K562 (cell line): ENCODE data around the gene REEP2. TPM values are rescaled to one million over a fixed set of nuclear protein-coding genes. Genes with fewer than 3 reads are reported as not detected.

ENCODE experiments used
- ADNP ChIP-seq: fragments of 200-800 bp; sonication (Bioruptor generic); IDR thresholded peaks from 2 replicates; pipeline ENCODE4 v1.6.1; 2016; ENCODE audit warnings: missing genetic modification characterization, missing compliant biosample characterization
- ATF4 ChIP-seq: fragments of 450-650 bp; formaldehyde crosslinking; IDR thresholded peaks from 2 replicates; pipeline ENCODE4 v1.4.0; 2022; ENCODE audit warnings: mild to moderate bottlenecking, moderate library complexity
- BHLHE40 ChIP-seq: IDR thresholded peaks from 2 replicates; pipeline ENCODE4 v1.6.1; 2011; ENCODE audit warnings: low read length, improper control_type of control experiment
- CREB3 ChIP-seq: fragments of 450-650 bp; conservative IDR thresholded peaks from 2 replicates; pipeline ENCODE4 v1.6.1; 2016; ENCODE audit warnings: missing genetic modification characterization, low read depth, mild to moderate bottlenecking, missing compliant biosample characterization, moderate library complexity
- CREB3L1 ChIP-seq: fragments of 450-650 bp; IDR thresholded peaks from 2 replicates; pipeline ENCODE4 v1.6.1; 2014; ENCODE audit warnings: low read depth, mild to moderate bottlenecking, moderate library complexity, borderline replicate concordance
- CTBP1 ChIP-seq: fragments of 450-650 bp; IDR thresholded peaks from 2 replicates; pipeline ENCODE4 v1.6.1; 2016; ENCODE audit warnings: borderline replicate concordance
- ELF4 ChIP-seq: fragments of 450-650 bp; formaldehyde crosslinking; IDR thresholded peaks from 2 replicates; pipeline ENCODE4 v1.4.0; 2022; ENCODE audit warnings: missing genetic modification characterization
- ETV6 ChIP-seq, 3 experiments: fragments of 150-350 bp in 1 of 3; sonication (generic) in 1 of 3; formaldehyde crosslinking in 1 of 3; IDR thresholded peaks; 2 replicates each; pipeline versions ENCODE4 v1.6.1 to v1.8.0; 2014 to 2022; ENCODE audit warnings: borderline replicate concordance in 2 of 3, low read depth in 2 of 3, antibody characterized with exemption in 1 of 3, low read length in 1 of 3, mild to moderate bottlenecking in 1 of 3, missing genetic modification reagents in 1 of 3
- FOXJ2 ChIP-seq: fragments of 200-800 bp; sonication (Bioruptor generic); IDR thresholded peaks from 2 replicates; pipeline ENCODE4 v1.6.1; 2016; ENCODE audit warnings: missing genetic modification characterization, missing compliant biosample characterization
- FOXK2 ChIP-seq, 2 experiments: fragments of 450-650 bp; IDR thresholded peaks in 1 of 2; conservative IDR thresholded peaks in 1 of 2; 2 replicates each; pipeline ENCODE4 v1.6.1; 2016; ENCODE audit warnings: low read depth in 2 of 2, mild to moderate bottlenecking in 1 of 2
- KLF10 ChIP-seq: fragments of 250-450 bp; sonication (Bioruptor Pico); IDR thresholded peaks from 2 replicates; pipeline ENCODE4 v1.6.1; 2021; ENCODE audit warnings: matching md5 sums
- MAFG ChIP-seq: fragments of 450-650 bp; conservative IDR thresholded peaks from 2 replicates; pipeline ENCODE4 v1.6.1; 2016; ENCODE audit warnings: missing genetic modification characterization, missing compliant biosample characterization
- MBD2 ChIP-seq: sonication (generic); IDR thresholded peaks from 2 replicates; pipeline ENCODE4 v1.6.1; 2016; ENCODE audit warnings: low read depth, borderline replicate concordance
- MXI1 ChIP-seq: IDR thresholded peaks from 2 replicates; pipeline ENCODE4 v1.6.1; 2011; ENCODE audit warnings: low read depth, mild to moderate bottlenecking, improper control_type of control experiment, low read length
- NCOR1 ChIP-seq: fragments of 450-650 bp; IDR thresholded peaks from 2 replicates; pipeline ENCODE4 v1.6.1; 2016; ENCODE audit warnings: mild to moderate bottlenecking, moderate library complexity
- PYGO2 ChIP-seq: fragments of 450-650 bp; IDR thresholded peaks from 2 replicates; pipeline ENCODE4 v1.6.1; 2016; ENCODE audit warnings: mild to moderate bottlenecking, missing genetic modification characterization, moderate library complexity, missing compliant biosample characterization
- RBM14 ChIP-seq: fragments of 200-400 bp; formaldehyde crosslinking; IDR thresholded peaks from 2 replicates; pipeline ENCODE4 v1.6.1; 2018; ENCODE audit warnings: low read depth, mild to moderate bottlenecking, low read length, moderate library complexity, borderline replicate concordance; ENCODE audit not compliant: insufficient read depth
- SLC30A9 ChIP-seq: fragments of 250-450 bp; sonication (Bioruptor Pico); IDR thresholded peaks from 2 replicates; pipeline ENCODE4 v1.8.0; 2022; ENCODE audit warnings: mild to moderate bottlenecking, moderate library complexity
- SMAD4 ChIP-seq: fragments of 250-450 bp; sonication (Bioruptor Pico); conservative IDR thresholded peaks from 2 replicates; pipeline ENCODE4 v1.8.0; 2021; ENCODE audit warnings: inconsistent platforms, mild to moderate bottlenecking, moderate library complexity
- TCF7L2 ChIP-seq: fragments of 150-350 bp; IDR thresholded peaks from 2 replicates; pipeline ENCODE4 v1.6.1; 2016; ENCODE audit warnings: low read depth, mild to moderate bottlenecking, low read length, moderate library complexity
- USF1 ChIP-seq: sonication (generic); formaldehyde crosslinking; IDR thresholded peaks from 2 replicates; pipeline ENCODE4 v1.9.0; 2022; ENCODE audit warnings: mild to moderate bottlenecking, missing genetic modification reagents
- ZNF133 ChIP-seq: fragments of 250-450 bp; sonication (Bioruptor Pico); IDR thresholded peaks from 2 replicates; pipeline ENCODE4 v1.4.0; 2020; ENCODE audit warnings: mild to moderate bottlenecking
- ZNF239 ChIP-seq: fragments of 250-450 bp; sonication (Bioruptor Pico); IDR thresholded peaks from 2 replicates; pipeline ENCODE4 v1.4.0; 2020; ENCODE audit warnings: mild to moderate bottlenecking
- ZNF316 ChIP-seq: fragments of 450-650 bp; IDR thresholded peaks from 2 replicates; pipeline ENCODE4 v1.6.1; 2016
- ZNF384 ChIP-seq: IDR thresholded peaks from 2 replicates; pipeline ENCODE4 v1.6.1; 2012; ENCODE audit warnings: low read depth, low read length, improper control_type of control experiment
- ZNF644 ChIP-seq: fragments of 200-800 bp; sonication (Bioruptor generic); IDR thresholded peaks from 2 replicates; pipeline ENCODE4 v1.6.1; 2016; ENCODE audit warnings: low read depth, missing genetic modification characterization, missing compliant biosample characterization
- polyA plus RNA-seq, 8 experiments: library from polyadenylated mRNA; depleted of rRNA in 4 of 8; stranded (reverse) in 5 of 8; unstranded in 3 of 8; fragments of >200 nt; fragmentation: Nextera tagmentation in 2 of 8; fragmentation: Illumina TruSeq in 1 of 8; extraction: Ambion mirVana in 2 of 8; extraction: Trizol in 1 of 8; gene quantifications; 2 replicates each; pipeline versions ENCODE4 v1.2.1 to v1.2.3, GENCODE V29; 2011 to 2014; ENCODE audit warnings: inconsistent platforms in 1 of 8, missing spikeins in 1 of 8
- total RNA-seq, 7 experiments: library from RNA; depleted of rRNA in 6 of 7; stranded (reverse); fragments of >200 nt in 6 of 7; fragmentation: Illumina TruSeq in 2 of 7; extraction: Trizol in 2 of 7; gene quantifications; 2 replicates each; pipeline versions ENCODE4 v1.2.1 to v1.2.3, GENCODE V29; 2011 to 2021; ENCODE audit warnings: low replicate concordance in 1 of 7

REEP2 gene
- total and polyA plus RNA-seq, 9 of the 15 experiments (the other 6 are each of a cell fraction or from before 2014, with no cell fraction given) = 0.03 to 1.1 (median 0.12) TPM; not detected in 1

GRCh38 chr5:138488481-138488945 is 49.7 kb downstream of the REEP2 start (continued):
- TF ChIP-seq RBM14 (no peak), MBD2 (no peak), CREB3L1 (peak; percentile 33; the same call in 1 of the 2 replicates), ZNF133 (CRISPR knock-in tag) (no peak), USF1 (peak; percentile 67), CTBP1 (peak; percentile 51; the same call in 1 of the 2 replicates), KLF10 (CRISPR knock-in tag) (no peak), BHLHE40 (peak; percentile 90), ZNF644 (tag) (0 out of 2 replicates have a peak, but pooled peaks have one; percentile 30), SMAD4 (peak; percentile 34; the same call in 1 of the 2 replicates), MXI1 (peak; percentile 38; the same call in 1 of the 2 replicates), ELF4 (CRISPR knock-in tag) (no peak), CREB3 (no peak), ZNF239 (CRISPR knock-in tag) (peak; percentile 35; the same call in 1 of the 2 replicates), SLC30A9 (CRISPR knock-in tag) (no peak), ZNF316 (0 out of 2 replicates have a peak, but pooled peaks have one; percentile 4), ATF4 (CRISPR knock-in tag) (0 out of 2 replicates have a peak, but pooled peaks have one; percentile 22), NCOR1 (0 out of 2 replicates have a peak, but pooled peaks have one; percentile 18), ETV6 (IDR thresholded peaks at IDR 0.05; ENCODE audit: borderline replicate concordance in 1 of 2, low read depth in 2 of 2, low read length in 1 of 2) (no peak), ETV6 (CRISPR knock-in tag; IDR thresholded peaks at IDR 0.05; ENCODE audit: borderline replicate concordance) (no peak), ZNF384 (no peak), MAFG (tag) (0 out of 2 replicates have a peak, but pooled peaks have one; percentile 19), ADNP (tag) (peak; percentile 56; the same call in 1 of the 2 replicates), TCF7L2 (no peak), FOXK2 (conservative IDR thresholded peaks at IDR 0.05 in 1 of 2, IDR thresholded peaks at IDR 0.05 in 1 of 2; ENCODE audit: low read depth in 2 of 2) (peak; percentile 51 to 60; a peak in 2 of 4 replicates), FOXJ2 (tag) (peak; percentile 78), PYGO2 (tag) (no peak; the same call in 1 of the 2 replicates)
